Large intestine (tissue), 3 donors: ENCODE results near the gene AGBL4. TPM values are rescaled to one million over a fixed set of nuclear protein-coding genes. Genes with fewer than 3 reads are reported as not detected.

ENCODE experiments used
- DNase-seq, 2 donors: peaks; one replicate each; pipeline versions ENCODE4 v3.0.0 to v3.0.0-alpha.2; 2013
- H3K27ac ChIP-seq: one replicate; pipeline ENCODE4 v1.5.1; 2013; ENCODE audit warnings: low read length
- H3K27me3 ChIP-seq: 2 replicates; pipeline ENCODE4 v1.6.1; 2013; ENCODE audit warnings: low read length; ENCODE audit not compliant: control insufficient read depth, insufficient read depth
- H3K36me3 ChIP-seq: 2 replicates; pipeline ENCODE4 v1.6.1; 2013; ENCODE audit warnings: low read length; ENCODE audit not compliant: control insufficient read depth, insufficient read depth
- H3K4me1 ChIP-seq: one replicate; pipeline ENCODE4 v1.6.1; 2013; ENCODE audit warnings: low read length; ENCODE audit not compliant: control insufficient read depth, insufficient read depth
- H3K4me3 ChIP-seq: one replicate; pipeline ENCODE4 v1.5.1; 2013; ENCODE audit warnings: low read length
- H3K9me3 ChIP-seq: one replicate; pipeline ENCODE4 v1.6.1; 2013; ENCODE audit warnings: mild to moderate bottlenecking, low read depth, low read length, moderate library complexity; ENCODE audit not compliant: control insufficient read depth
- WGBS: methylation state at CpG from one replicate; pipeline ENCODE4 v1.1.5; 2013; ENCODE audit warnings: low lambda C conversion rate; ENCODE audit not compliant: insufficient coverage; 5-methylcytosine and 5-hydroxymethylcytosine counted together
- polyA plus RNA-seq: library from polyadenylated mRNA; unstranded; fragments of 120-200 nt; gene quantifications from one replicate; pipeline ENCODE4 v1.2.1, GENCODE V29; 2013

The AGBL4 gene
- polyA plus RNA-seq, 1 donor: 0.28 TPM

GRCh38 chr1:48654606-48655210 lies 1369.0 kb downstream of the AGBL4 start:
- no CpG with 5 or more reads among the region's 8 CpGs for WGBS

GRCh38 chr1:48652334-48652733 lies 1371.4 kb downstream of the AGBL4 start:
- Histone ChIP-seq H3K4me3 (no peak overlapping the region), H3K9me3 (no peaks in the 10 kb centered on the region), H3K27me3 (peaks cover 2% of the 10 kb centered on the region), H3K4me1 (no peaks in the 10 kb centered on the region), H3K36me3 (no peaks in the 10 kb centered on the region), H3K27ac (no peak overlapping the region)
- DNase-seq: no peak
- WGBS: 54% methylated on average over 2 of the region's 6 CpGs

More at GRCh38 chr1:48654606-48655210, 1369.0 kb downstream of the AGBL4 start:
- Histone ChIP-seq H3K9me3 (no peaks in the 10 kb centered on the region), H3K27me3 (no peaks in the 10 kb centered on the region), H3K36me3 (no peaks in the 10 kb centered on the region), H3K4me1 (no peaks in the 10 kb centered on the region), H3K27ac (no peak overlapping the region), H3K4me3 (no peak overlapping the region)
- DNase-seq: peak; percentile 9 to 27

- DNase-seq: peak; percentile 13 to 30
- no CpG with 5 or more reads among the region's 3 CpGs for WGBS
- H3K4me3 ChIP-seq: no peak overlapping the region
- H3K9me3 ChIP-seq: no peaks in the 10 kb centered on the region
- no peaks in the 10 kb centered on the region for H3K4me1 ChIP-seq
- H3K27ac ChIP-seq: no peak overlapping the region
- no peaks in the 10 kb centered on the region for H3K36me3 ChIP-seq
- peaks cover 2% of the 10 kb centered on the region for H3K27me3 ChIP-seq
Observed at GRCh38 chr1:48649880-48650279, 1373.9 kb downstream of the AGBL4 start.

- Histone ChIP-seq H3K27ac (no peak overlapping the region), H3K36me3 (no peaks in the 10 kb centered on the region), H3K27me3 (peaks cover 15% of the 10 kb centered on the region), H3K4me1 (no peaks in the 10 kb centered on the region), H3K9me3 (no peaks in the 10 kb centered on the region), H3K4me3 (no peak overlapping the region)
- DNase-seq: no peak
- WGBS: no CpG with 5 or more reads among the region's 4 CpGs
Observed at GRCh38 chr1:48645883-48646282, 1377.9 kb downstream of the AGBL4 start.

GRCh38 chr1:48644905-48645605 lies 1378.7 kb downstream of the AGBL4 start:
- WGBS: no CpG with 5 or more reads among the region's 3 CpGs

GRCh38 chr1:48644190-48644900 lies 1379.4 kb downstream of the AGBL4 start:
- DNase-seq: peak; percentile 16 to 27
- Histone ChIP-seq H3K9me3 (no peaks in the 10 kb centered on the region), H3K27ac (no peak overlapping the region), H3K4me3 (no peak overlapping the region), H3K36me3 (no peaks in the 10 kb centered on the region), H3K27me3 (peaks cover 15% of the 10 kb centered on the region), H3K4me1 (no peaks in the 10 kb centered on the region)
- WGBS: no CpG with 5 or more reads among the region's 7 CpGs

More at GRCh38 chr1:48644905-48645605, 1378.7 kb downstream of the AGBL4 start:
- H3K4me1 ChIP-seq: no peaks in the 10 kb centered on the region
- no peaks in the 10 kb centered on the region for H3K9me3 ChIP-seq
- H3K36me3 ChIP-seq: no peaks in the 10 kb centered on the region
- H3K27me3 ChIP-seq: peaks cover 15% of the 10 kb centered on the region
- no peak overlapping the region for H3K4me3 ChIP-seq
- H3K27ac ChIP-seq: no peak overlapping the region
- DNase-seq: no peak

GRCh38 chr1:48643193-48643592 lies 1380.6 kb downstream of the AGBL4 start:
- Histone ChIP-seq H3K27ac (no peak overlapping the region), H3K4me3 (no peak overlapping the region), H3K9me3 (no peaks in the 10 kb centered on the region), H3K27me3 (peaks cover 15% of the 10 kb centered on the region), H3K36me3 (no peaks in the 10 kb centered on the region), H3K4me1 (no peaks in the 10 kb centered on the region)
- WGBS: no CpG with 5 or more reads among the region's 1 CpG
- no peak for DNase-seq

- Histone ChIP-seq H3K27me3 (peaks cover 13% of the 10 kb centered on the region), H3K4me3 (no peak overlapping the region), H3K36me3 (no peaks in the 10 kb centered on the region), H3K4me1 (no peaks in the 10 kb centered on the region), H3K9me3 (no peaks in the 10 kb centered on the region), H3K27ac (no peak overlapping the region)
- WGBS: no CpG with 5 or more reads among the region's 5 CpGs
- no peak for DNase-seq
Observed at GRCh38 chr1:48640836-48641492, 1382.8 kb downstream of the AGBL4 start.

GRCh38 chr1:48629867-48630266 lies 1393.9 kb downstream of the AGBL4 start:
- DNase-seq: no peak
- Histone ChIP-seq H3K9me3 (no peaks in the 10 kb centered on the region), H3K27me3 (peaks cover 8% of the 10 kb centered on the region), H3K36me3 (no peaks in the 10 kb centered on the region), H3K27ac (no peak overlapping the region), H3K4me3 (no peak overlapping the region), H3K4me1 (peaks cover 3% of the 10 kb centered on the region)
- no CpG with 5 or more reads among the region's 3 CpGs for WGBS

- no CpG with 5 or more reads among the region's 5 CpGs for WGBS
Observed at GRCh38 chr1:48627486-48627885, 1396.3 kb downstream of the AGBL4 start.

More at GRCh38 chr1:48627486-48627885, 1396.3 kb downstream of the AGBL4 start:
- Histone ChIP-seq H3K27ac (no peak overlapping the region), H3K9me3 (no peaks in the 10 kb centered on the region), H3K36me3 (no peaks in the 10 kb centered on the region), H3K4me1 (peaks cover 3% of the 10 kb centered on the region), H3K27me3 (peaks cover 10% of the 10 kb centered on the region), H3K4me3 (no peak overlapping the region)
- peak in 1 of 2 donors; percentile 17 for DNase-seq
